Activated CD8-positive, alpha-beta memory T cell treated with anti-CD3 and anti-CD28 coated beads for 4 hours (primary cell): ENCODE measurements around the gene CCDC57.
A peak's percentile ranks its signal among the peaks of the same experiment; 100 is the strongest.

ENCODE experiments used
- DNase-seq, 2 donors: peaks; one replicate each; pipeline ENCODE4 v3.0.0-alpha.2; 2020; ENCODE audit warnings: low read depth in 2 of 2

CCDC57 gene

GRCh38 chr17:82126556-82127314 lies 85.9 kb downstream of the CCDC57 start:
- DNase-seq = peak; percentile 38 to 56

GRCh38 chr17:82124101-82124500 lies 88.5 kb downstream of the CCDC57 start:
- no peak for DNase-seq

DNA sequence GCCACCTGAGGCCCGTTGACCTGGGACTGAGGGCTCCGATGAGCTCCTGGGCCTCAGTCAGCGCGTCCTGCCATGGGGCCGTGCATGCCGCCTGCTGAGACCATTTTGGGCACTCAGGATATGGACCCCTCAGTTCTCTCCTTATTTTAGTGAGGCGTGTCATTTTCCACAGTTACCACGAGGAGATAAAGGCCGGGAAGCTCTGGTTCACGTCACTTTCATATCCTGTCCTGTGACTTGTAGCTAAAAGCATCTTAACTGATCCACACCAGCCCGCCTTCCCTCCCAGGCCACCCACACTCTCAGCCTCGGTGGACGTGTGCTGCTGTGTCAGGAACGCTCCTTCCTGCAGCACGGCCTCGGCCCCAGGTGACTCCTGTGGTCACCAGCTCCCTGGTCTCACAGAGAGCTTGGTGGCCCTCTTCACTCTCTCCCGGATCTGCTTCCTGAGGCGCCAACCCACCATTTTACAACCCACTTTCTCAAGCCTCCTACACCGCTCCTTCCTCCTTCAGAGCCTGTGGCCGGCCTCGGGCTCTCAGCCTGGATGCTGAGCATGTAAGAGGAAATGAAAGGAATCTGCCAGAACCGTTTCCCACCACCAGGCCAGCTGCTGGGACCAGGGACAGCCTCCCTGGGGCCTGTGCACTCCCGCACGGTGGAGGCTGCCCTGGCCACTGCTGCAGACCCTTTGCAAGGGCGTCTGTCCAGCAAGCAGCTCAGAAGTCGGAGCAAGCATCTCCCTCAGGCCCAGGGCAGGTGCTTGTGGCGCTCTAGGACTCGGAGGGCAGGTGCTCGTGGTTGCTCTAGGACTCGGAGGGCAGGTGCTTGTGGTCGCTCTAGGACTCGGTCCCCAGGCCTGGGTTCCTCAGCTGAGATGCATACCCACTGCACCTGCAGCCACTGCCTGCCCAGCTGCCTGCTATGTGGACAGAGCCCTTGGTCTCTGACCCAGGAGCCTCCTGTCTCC lies 90.7 kb downstream of the CCDC57 start:
- DNase-seq = no peak

DNA sequence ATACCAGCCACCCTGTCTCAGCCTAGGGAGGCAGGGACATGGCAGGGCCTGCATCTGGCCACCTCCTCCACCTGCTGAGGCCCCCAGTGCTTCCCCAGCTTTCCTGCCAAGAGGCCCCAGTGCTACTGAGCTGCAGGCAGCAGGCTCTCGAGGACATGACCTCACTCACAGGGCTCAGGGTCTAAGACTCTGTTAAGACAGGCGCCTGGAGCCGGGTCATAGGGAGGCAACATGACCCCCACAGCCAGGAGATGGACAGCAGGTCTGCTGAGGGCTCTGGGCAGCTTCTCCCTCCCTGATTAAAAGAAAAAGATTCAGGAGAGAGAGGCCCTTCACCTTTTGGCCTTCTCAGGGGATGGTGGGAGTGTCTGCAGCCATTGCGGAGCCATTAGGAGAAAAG lies 91.4 kb downstream of the CCDC57 start:
- DNase-seq = no peak

- DNase-seq = no peak
These were observed 92.5 kb downstream of the CCDC57 start for GRCh38 chr17:82120148-82120547.

- no peak for DNase-seq
These were observed 93.7 kb downstream of the CCDC57 start for GRCh38 chr17:82118815-82119380.

- no peak for DNase-seq
These were observed 94.4 kb downstream of the CCDC57 start for GRCh38 chr17:82118168-82118814.

- DNase-seq = no peak
These were observed 95.2 kb downstream of the CCDC57 start for GRCh38 chr17:82117139-82118090.

DNA sequence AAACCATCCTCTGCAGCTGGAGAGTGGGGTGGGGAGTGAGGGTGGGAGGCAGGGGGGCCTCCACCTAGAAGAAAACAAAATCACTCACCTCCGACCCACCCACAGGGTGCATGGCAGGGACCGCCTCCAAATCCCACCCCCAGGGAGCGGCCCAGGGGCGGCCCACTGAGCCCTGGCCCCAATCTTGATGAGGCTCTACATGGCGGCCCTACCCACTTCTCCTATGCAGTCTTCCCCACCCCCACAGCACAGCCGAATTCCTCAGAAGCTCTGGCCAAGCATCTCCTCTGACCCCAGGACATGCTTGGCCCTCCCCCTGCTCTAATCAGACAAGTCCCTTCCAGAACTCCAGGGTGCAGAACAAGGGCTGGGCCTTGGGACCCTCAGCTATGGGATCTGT lies 96.4 kb downstream of the CCDC57 start:
- DNase-seq = no peak

DNA sequence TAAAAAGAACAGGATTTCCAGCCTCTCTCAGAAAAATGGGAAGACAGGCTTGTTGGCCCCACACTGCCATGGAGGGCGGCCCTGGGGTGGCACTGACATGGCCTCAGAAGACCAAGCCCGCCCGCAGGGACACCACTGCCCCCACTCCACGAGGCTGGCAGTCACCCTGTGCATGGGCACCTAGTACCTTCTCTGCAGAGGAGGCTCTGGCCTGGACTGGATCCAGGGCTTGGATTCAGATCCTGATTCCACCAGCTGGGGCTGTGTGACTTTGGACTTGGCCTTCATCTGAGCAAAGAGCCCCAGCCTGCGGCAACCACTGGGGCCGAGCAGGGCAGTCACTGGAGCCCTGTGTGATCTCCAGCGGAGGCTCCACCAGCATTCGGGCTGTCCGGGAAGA lies 97.8 kb downstream of the CCDC57 start:
- no peak for DNase-seq

- no peak for DNase-seq
These were observed 98.2 kb downstream of the CCDC57 start for GRCh38 chr17:82114447-82114846.

- DNase-seq = no peak
These were observed 98.7 kb downstream of the CCDC57 start for GRCh38 chr17:82113941-82114340.

DNA sequence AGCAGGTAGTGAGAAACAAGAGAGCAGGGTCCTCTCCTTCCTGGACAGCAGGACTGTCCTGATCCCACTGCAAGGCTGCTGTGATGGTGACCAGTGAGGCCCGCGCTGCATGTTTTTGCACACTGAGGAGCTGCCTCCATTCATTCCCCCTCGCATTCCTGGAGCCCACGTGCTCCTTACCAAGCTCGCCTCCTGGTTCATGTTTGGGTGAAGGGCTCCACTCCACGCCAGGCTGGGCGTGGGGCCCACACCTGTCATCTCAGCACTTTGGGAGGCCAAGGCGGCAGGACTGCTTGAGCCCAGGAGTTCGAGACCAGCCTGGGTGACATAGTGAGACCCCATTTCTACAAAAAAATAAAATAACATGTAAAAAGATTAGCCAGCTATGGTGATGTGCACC lies 99.2 kb downstream of the CCDC57 start:
- no peak for DNase-seq

DNA sequence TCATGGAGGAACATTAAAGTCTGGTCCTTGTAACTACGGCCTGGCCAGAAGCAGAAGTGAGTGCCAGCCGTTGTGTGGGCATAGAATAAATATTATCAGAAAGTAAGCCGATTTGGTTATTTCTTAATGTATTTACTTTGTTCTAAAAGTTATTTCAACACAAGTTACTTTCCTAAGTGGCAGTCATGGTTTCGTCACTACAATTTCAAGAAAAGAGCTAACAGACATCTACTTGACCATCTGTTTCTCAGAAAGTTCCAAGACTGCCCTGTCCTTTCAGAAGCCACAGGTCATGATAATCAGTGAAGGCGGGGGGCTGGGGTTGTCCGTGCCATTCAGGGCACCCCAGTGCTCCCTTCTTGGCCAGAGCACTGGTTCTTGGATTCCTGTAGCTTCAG lies 99.7 kb downstream of the CCDC57 start:
- no peak for DNase-seq

DNA sequence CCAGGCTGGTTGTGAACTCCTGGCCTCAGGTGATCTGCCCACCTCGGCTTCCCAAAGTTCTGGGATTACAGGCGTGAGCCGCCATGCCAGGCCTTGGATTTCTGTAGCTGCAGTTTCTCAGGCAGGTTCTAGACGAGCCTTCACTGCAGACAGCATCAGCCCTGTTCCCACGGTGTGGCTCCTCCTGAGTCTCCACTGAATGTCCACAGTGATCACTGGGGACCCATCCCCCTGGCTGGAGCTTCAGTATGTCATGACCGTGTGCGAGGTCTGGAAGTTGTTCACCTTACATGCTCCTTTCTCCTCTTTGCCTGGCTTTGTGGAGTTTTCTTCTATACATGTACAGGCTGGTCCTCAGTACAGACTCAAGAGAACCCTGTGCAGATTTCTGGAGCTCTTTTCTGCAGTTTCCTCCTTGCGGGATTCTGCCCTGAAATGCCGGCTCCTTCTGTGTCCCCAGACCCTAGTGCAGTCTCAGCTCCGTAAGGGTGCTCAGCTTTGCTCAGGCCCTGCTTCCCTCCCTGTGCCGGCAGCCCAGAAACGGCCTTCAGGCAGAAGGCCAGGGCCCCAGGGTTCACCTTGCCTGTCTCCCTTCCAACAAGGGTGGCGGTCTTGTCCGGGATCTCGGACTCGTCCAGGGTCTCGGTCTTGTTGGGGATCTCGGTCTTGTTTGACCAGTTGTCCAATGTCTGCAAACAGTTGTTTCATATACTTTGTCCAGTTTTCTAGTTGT lies 100.3 kb downstream of the CCDC57 start:
- no peak for DNase-seq

GRCh38 chr17:82110298-82110697 lies 102.3 kb downstream of the CCDC57 start:
- no peak for DNase-seq

DNA sequence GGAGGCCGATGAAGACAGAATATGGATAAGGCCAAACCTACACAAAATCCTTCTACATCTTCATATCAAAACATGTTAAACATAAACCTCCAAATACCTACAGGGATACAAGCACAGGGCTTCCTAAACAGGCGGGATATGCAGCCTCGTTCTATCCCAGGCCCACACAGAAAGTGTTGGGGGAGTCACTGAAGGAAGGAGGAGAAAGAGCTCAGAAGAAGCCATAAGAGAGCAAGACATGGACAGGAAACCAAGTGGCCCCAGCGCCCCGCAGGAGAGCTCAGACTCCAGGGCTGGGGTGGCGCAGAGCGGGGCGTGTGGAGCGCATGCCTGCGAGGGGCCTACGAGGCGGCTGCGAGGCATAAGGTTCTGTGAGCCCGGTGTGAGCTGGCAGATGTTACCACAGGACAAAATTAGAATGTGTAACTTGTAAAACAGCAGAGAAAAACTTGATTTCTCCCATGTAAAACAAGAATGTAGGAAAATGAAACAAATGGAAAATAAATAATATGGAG lies 103.6 kb downstream of the CCDC57 start:
- no peak for DNase-seq

DNA sequence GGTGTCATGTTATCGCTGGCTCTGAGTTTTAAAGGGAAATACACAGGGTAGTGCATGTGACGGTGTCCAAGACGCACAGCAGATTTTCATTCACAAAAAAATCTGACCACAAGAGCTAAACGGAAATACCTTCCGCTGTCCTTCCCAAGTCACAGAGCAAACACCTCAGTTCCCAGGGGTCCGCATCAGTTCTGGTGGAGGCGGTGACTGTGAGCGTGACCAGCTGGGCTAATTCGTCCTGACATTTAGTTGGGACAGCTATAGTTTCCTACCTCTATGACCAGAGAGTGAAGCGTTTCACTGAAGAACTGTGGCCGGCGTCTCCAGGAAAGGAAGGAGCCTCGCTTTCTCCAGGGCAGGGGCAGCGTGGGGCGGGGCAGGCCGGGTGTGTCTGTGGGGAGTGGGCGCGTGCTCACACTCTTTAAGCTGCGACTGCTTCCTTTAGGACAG lies 104.1 kb downstream of the CCDC57 start:
- DNase-seq = no peak

- no peak for DNase-seq
These were observed 104.6 kb downstream of the CCDC57 start for GRCh38 chr17:82108038-82108437.

- no peak for DNase-seq
These were observed 105.2 kb downstream of the CCDC57 start for GRCh38 chr17:82107341-82107860.
